ACC112 (cell line): Measurements from ENCODE around the gene ZNF232.
"Not testable (repeated sequence)": the region's sequence is repeated elsewhere in the genome, so short reads cannot be mapped to it uniquely, and the experiment has no call there.

Source experiments
- H2AFZ ChIP-seq: fragments of 200-600 bp; sonication (generic); one replicate; pipeline ENCODE4 v1.6.0; 2017; ENCODE audit warnings: antibody characterized with exemption, low read length; ENCODE audit not compliant: unreplicated experiment
- H3K27ac ChIP-seq: fragments of 200-600 bp; sonication (generic); 2 replicates; pipeline ENCODE4 v1.5.1; 2014; ENCODE audit warnings: low read depth, mild to moderate bottlenecking, antibody characterized with exemption, low read length, moderate library complexity
- H3K27me3 ChIP-seq: fragments of 200-600 bp; sonication (generic); 2 replicates; pipeline ENCODE4 v1.6.1; 2014; ENCODE audit warnings: mild to moderate bottlenecking, antibody characterized with exemption, low read length, moderate library complexity, mixed read lengths; ENCODE audit not compliant: insufficient read depth
- H3K36me3 ChIP-seq: fragments of 200-600 bp; sonication (generic); 2 replicates; pipeline ENCODE4 v1.6.1; 2016; ENCODE audit warnings: mild to moderate bottlenecking, antibody characterized with exemption, low read length, moderate library complexity, mixed read lengths; ENCODE audit not compliant: insufficient read depth
- H3K4me1 ChIP-seq: fragments of 200-600 bp; sonication (generic); one replicate; pipeline ENCODE4 v1.6.1; 2016; ENCODE audit warnings: low read length, mixed read lengths; ENCODE audit not compliant: insufficient read depth, unreplicated experiment, control insufficient read depth
- H3K4me3 ChIP-seq: fragments of 200-600 bp; sonication (generic); 2 replicates; pipeline ENCODE4 v1.5.1; 2014; ENCODE audit warnings: mild to moderate bottlenecking, low read depth, low read length
- H3K79me2 ChIP-seq: fragments of 200-600 bp; sonication (generic); one replicate; pipeline ENCODE4 v1.6.0; 2016; ENCODE audit warnings: low read length; ENCODE audit not compliant: control insufficient read depth, unreplicated experiment, insufficient read depth

Gene ZNF232

DNA sequence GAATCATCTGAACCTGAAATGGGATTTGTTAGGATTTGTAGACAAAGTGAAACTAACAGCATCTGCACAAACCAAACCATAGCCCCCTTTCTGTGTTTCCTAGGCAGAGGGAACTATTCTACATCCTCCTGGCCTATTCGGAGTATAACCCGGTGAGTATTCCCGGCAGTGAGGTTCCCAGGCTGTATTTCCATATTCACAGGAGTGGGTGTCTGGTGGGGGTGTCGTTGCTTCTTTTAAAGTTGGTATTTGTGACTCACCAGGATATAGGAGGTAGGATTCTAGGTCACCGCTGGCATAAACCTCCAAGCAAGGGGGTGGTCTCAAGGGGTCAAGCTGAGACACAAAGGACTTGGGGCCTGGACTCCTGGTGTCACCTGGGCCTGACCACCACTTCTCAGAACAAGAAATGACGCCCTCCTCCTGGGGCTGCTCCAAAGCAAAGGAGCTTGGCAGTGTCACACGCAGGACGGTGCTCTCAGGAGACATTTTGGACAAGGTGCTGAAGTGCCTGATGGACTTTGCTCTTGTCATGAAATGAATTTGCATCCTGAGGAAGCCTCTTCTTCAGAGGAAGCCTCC is 23.5 kb upstream of the ZNF232 start:
- H3K36me3 ChIP-seq, H3K27ac ChIP-seq, H3K79me2 ChIP-seq, H2AFZ ChIP-seq, H3K4me3 ChIP-seq, H3K4me1 ChIP-seq, H3K27me3 ChIP-seq: not testable (repeated sequence)

DNA sequence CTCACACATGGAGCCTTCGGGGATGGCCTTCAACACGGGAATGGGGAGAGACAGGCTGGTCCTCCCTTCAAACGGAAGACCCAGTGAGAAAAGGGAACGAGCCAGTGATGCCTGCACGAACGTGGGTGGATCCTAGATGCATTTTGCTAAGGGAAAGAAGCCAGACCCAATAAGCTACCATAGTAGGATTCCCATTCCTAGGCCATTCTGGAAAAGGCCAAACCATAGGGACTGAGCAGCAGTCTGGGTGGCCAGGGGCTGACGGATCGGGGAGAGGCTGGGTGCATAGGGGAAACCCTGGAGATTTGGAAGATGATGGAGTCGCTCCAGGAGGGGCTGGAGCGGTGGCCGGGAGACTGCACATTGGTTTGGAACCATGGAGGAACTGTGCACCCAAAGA is 22.9 kb upstream of the ZNF232 start:
- H2AFZ ChIP-seq, H3K4me3 ChIP-seq, H3K4me1 ChIP-seq, H3K36me3 ChIP-seq, H3K79me2 ChIP-seq, H3K27ac ChIP-seq, H3K27me3 ChIP-seq: not testable (repeated sequence)

DNA sequence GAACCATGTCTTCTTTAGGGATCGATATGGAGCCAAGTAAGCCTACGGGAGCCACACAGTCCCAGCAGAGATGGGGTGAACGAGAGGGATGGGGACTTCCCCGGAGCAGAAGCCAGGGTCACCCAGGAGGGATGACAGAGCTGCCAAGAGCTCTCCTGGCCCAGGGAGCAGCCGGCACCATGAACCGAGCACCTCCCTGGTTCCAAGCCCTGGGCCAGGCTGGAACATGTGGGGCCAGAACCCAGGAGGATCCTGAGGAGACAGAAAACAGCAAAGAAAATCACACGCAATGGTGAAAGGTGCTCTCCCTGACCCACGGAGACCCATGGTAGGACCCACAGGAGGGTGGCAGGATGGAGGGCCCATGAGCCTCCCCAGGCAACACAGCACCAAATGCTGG is 22.3 kb upstream of the ZNF232 start:
- H3K79me2 ChIP-seq, H3K27ac ChIP-seq, H3K36me3 ChIP-seq: not testable (repeated sequence)

DNA sequence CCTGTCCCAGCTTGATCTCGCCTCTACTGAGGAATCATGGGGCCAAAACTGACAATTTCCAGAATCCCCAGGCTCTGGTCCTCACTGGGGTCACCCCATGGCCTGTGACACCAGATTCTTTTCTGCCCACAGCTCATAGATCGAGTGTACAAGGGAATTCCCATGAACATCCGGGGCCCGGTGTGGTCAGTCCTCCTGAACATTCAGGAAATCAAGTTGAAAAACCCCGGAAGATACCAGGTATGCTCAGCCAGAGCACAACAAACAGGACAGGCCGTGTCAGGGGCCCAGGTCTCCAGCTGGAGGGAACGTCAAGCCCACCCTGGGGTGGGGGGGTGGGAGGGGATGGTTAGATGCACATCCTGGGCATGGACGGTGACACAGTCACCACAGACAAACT is 21.6 kb upstream of the ZNF232 start:
- H3K27ac ChIP-seq = no peak overlapping the region
- H2AFZ ChIP-seq = no peak overlapping the region
- H3K4me3 ChIP-seq = no peak overlapping the region

More for the DNA sequence above, 22.3 kb upstream of the ZNF232 start:
- not testable (repeated sequence) for H3K4me1 ChIP-seq, H2AFZ ChIP-seq, H3K4me3 ChIP-seq, H3K27me3 ChIP-seq

DNA sequence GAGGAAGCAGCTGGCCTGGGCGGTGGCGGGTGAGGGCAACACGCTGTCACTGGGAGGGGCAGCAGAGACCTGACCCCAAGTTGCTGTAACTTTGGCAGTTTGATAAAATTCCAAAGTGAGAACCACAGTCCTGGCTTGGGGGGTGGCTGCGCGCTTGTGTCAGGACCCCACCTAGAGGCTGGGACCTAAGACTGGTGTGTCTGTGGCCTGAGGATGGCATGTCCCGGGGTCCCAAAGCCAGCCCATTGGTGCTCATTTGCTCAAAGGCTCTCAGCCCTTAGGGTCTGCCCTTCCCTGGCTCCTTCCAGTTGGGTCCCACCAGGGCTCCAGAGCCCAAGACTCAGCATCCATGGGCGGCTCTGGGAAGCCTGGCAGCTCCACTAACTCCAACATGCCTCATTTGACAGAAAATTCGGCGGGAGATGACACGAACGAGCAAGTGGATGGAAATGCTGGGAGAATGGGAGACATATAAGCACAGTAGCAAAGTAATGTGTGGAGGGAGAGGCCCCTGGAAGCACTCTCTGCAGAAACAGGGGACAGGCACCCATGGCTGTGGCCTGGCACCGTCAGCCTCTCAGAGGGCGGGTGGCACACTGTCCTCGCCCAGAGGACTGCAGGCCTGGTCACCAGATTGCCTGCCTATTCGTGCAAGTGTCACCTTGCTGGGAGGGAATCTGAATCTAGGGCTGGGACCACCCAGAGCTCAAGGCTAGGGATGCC is 21.0 kb upstream of the ZNF232 start:
- H3K27ac ChIP-seq, H2AFZ ChIP-seq, H3K4me1 ChIP-seq, H3K36me3 ChIP-seq, H3K27me3 ChIP-seq, H3K4me3 ChIP-seq, H3K79me2 ChIP-seq: not testable (repeated sequence)

More for the DNA sequence above, 21.6 kb upstream of the ZNF232 start:
- H3K4me1 ChIP-seq = no peaks in the 10 kb centered on the region
- no peaks in the 10 kb centered on the region for H3K36me3 ChIP-seq
- no peaks in the 10 kb centered on the region for H3K27me3 ChIP-seq
- H3K79me2 ChIP-seq = no peaks in the 10 kb centered on the region

DNA sequence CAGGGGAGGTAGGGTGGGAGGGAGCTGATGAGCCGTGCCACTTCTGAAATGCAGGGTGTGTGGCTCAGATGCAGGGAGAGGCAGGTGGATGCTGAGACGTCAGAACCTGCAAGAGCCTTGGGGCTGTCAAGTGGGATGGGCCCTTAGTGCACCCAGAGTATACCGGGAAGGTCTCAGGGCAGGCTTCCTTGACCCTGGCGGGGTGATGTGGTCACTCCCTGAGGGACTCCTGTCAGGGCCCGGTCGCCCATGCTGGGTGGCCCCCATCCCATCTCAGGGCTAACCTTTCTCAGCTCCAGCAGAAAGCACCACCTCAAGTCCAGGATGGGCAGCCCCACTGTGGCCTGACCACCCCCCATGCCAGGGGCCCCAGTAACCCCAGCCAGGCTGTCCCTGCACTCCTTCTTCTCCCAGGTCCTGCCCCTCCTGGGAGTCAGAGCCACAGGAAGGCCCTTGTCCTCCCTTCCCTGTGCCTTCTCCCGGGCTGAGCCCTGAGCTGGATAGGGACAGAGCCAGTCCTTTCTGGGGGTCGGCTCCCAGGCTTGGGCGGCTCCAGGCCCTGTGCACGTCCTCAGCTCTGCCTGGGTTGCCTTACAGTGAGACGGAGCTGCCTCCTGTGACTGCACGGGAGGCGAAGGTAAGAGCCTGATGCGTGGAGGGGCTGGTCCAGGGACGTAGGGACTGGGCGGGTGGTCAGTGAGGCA is 20.3 kb upstream of the ZNF232 start:
- H3K4me3 ChIP-seq, H3K27ac ChIP-seq, H3K4me1 ChIP-seq, H3K36me3 ChIP-seq, H3K27me3 ChIP-seq, H3K79me2 ChIP-seq, H2AFZ ChIP-seq: not testable (repeated sequence)

DNA sequence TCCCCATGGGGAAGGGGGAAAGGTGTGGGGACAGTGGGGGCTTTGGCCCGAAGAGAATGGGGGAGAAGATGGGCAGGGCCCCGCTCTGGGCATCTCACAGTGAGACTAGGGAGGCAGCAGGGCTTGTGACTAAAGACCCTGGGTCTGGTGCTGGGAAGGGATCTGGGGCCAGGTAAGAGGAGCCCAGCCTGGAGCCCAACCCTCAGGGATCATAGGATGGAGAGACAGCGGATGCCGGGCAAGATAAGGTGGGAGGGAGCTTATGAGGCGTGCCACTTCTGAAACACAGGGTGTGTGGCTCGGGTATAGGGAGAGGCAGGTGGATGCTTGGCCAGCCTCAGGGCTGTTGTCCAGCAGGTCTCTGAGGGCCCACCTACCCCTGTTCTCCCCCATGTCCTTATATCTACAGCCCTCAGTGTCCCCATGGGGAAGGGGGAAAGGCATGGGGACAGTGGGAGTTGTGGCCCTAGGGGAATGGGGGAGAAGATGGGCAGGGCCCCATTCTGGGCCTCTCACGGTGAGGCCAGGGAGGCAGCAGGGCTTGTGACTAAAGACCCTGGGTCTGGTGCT is 19.6 kb upstream of the ZNF232 start:
- Histone ChIP-seq H3K4me1 (no peaks in the 10 kb centered on the region), H3K27me3 (no peaks in the 10 kb centered on the region), H3K4me3 (no peak overlapping the region), H3K27ac (no peak overlapping the region), H3K36me3 (no peaks in the 10 kb centered on the region), H2AFZ (no peak overlapping the region), H3K79me2 (no peaks in the 10 kb centered on the region)

DNA sequence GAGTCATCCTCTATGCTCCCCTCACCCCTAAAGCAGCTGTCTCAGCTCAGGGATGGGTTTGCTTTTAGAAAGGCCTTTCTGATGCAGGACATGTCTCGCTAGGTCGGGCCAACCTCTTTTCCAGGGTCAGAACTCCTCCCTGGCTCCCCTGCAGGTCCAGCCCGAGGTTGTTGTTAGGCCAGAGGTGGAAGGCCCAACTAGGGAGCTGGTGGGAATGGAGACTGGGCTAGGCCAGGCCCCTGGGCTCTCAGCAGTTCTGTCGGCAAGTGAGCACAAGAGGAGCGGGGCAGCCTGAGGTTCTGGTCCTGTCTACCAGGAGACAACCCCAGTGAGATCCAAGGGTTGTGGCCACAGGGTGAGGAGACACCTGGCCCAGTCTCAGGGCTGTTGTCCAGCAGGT is 19.0 kb upstream of the ZNF232 start:
- H3K79me2 ChIP-seq, H3K36me3 ChIP-seq, H3K4me3 ChIP-seq, H3K27ac ChIP-seq, H3K27me3 ChIP-seq, H2AFZ ChIP-seq, H3K4me1 ChIP-seq: not testable (repeated sequence)

DNA sequence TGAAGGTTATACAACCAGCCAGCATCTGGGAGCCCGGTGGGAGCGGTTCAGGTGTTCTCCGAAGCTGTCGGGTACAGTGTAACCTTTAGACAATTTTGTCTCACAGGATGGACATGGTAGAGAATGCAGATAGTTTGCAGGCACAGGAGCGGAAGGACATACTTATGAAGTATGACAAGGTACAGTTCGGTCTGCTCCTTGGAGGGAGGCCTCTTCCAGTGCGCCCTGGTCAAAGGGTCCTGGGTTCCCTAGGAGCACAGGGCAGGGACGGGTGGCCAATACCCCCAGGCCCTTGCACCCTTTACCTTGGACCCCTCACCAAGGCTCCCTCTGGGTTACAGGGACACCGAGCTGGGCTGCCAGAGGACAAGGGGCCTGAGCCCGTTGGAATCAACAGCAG is 18.6 kb upstream of the ZNF232 start:
- H3K79me2 ChIP-seq, H3K36me3 ChIP-seq, H3K4me3 ChIP-seq, H3K27me3 ChIP-seq, H3K27ac ChIP-seq, H3K4me1 ChIP-seq, H2AFZ ChIP-seq: not testable (repeated sequence)

DNA sequence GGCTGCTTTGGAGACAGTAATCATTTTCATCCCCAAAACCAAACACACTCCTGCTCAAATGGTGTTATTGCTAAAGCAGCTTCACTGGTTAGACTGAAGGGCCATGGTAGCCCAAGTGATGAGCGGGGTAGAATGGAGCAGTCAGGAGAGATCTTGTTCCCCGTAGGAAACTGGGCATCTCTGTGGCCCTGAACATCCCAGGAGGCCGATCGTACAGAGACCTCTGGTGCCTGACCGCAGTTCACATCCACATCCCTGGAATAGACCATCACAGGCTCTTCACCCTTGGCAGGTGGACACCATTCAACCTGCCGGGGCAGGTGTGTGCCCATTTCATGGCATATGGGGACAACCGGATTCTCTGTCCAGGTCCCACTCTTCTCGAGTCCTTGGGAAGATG is 18.1 kb upstream of the ZNF232 start:
- H3K4me3 ChIP-seq = not testable (repeated sequence)

More for the DNA sequence above, 18.1 kb upstream of the ZNF232 start:
- H3K79me2 ChIP-seq, H3K4me1 ChIP-seq, H3K36me3 ChIP-seq, H2AFZ ChIP-seq, H3K27ac ChIP-seq, H3K27me3 ChIP-seq: not testable (repeated sequence)
